Neuronal stem cell (in vitro differentiated cells): ENCODE data around the gene ELMOD3.
"Not testable (repeated sequence)": the region's sequence is repeated elsewhere in the genome, so short reads cannot be mapped to it uniquely, and the experiment has no call there.

Source experiments
- DNase-seq: peaks from one replicate; pipeline ENCODE4 v3.0.0-alpha.2; 2013; ENCODE audit warnings: low spot score
- H2AFZ ChIP-seq: one replicate; pipeline ENCODE4 v1.6.1; 2013; ENCODE audit warnings: mild to moderate bottlenecking, low read length, inconsistent platforms
- H2AK5ac ChIP-seq: 2 replicates; pipeline ENCODE4 v1.6.1; 2013; ENCODE audit warnings: low read depth, mild to moderate bottlenecking, inconsistent platforms, low read length, moderate library complexity, mixed read lengths
- H2BK120ac ChIP-seq: 2 replicates; pipeline ENCODE4 v1.6.1; 2013; ENCODE audit warnings: low read depth, mild to moderate bottlenecking, inconsistent platforms, low read length, moderate library complexity, mixed read lengths
- H2BK12ac ChIP-seq: one replicate; pipeline ENCODE4 v1.6.1; 2013; ENCODE audit warnings: low read length, inconsistent platforms
- H2BK15ac ChIP-seq: 2 replicates; pipeline ENCODE4 v1.6.1; 2013; ENCODE audit warnings: mild to moderate bottlenecking, low read length, inconsistent platforms, mixed read lengths
- H2BK5ac ChIP-seq: one replicate; pipeline ENCODE4 v1.6.1; 2013; ENCODE audit warnings: inconsistent platforms, mild to moderate bottlenecking, low read length, moderate library complexity
- H3K14ac ChIP-seq: one replicate; pipeline ENCODE4 v1.6.1; 2013; ENCODE audit warnings: low read length, inconsistent platforms
- H3K18ac ChIP-seq: 2 replicates; pipeline ENCODE4 v1.6.1; 2013; ENCODE audit warnings: low read length, inconsistent platforms
- H3K23ac ChIP-seq: 2 replicates; pipeline ENCODE4 v1.6.1; 2013; ENCODE audit warnings: low read depth, mild to moderate bottlenecking, mixed read lengths, low read length, inconsistent platforms; ENCODE audit not compliant: poor library complexity
- H3K27ac ChIP-seq: replicated peaks from 3 replicates; pipeline ENCODE4 v1.5.1; 2013; ENCODE audit warnings: low read length, inconsistent platforms
- H3K27me3 ChIP-seq, 3 experiments: 2 replicates each; pipeline ENCODE4 v1.6.1; 2013; ENCODE audit warnings: low read length in 3 of 3, mild to moderate bottlenecking in 2 of 3, inconsistent platforms in 1 of 3, low read depth in 1 of 3, mixed read lengths in 1 of 3, moderate library complexity in 1 of 3; ENCODE audit not compliant: control insufficient read depth in 3 of 3, insufficient read depth in 3 of 3
- H3K36me3 ChIP-seq, 2 donors: replicated peaks in 1 of 2; 2 replicates each; pipeline ENCODE4 v1.6.1; 2013; ENCODE audit warnings: low read length in 2 of 2; ENCODE audit not compliant: control insufficient read depth in 2 of 2, insufficient read depth in 2 of 2
- H3K4ac ChIP-seq: 2 replicates; pipeline ENCODE4 v1.6.1; 2013; ENCODE audit warnings: inconsistent platforms, mild to moderate bottlenecking, low read length, moderate library complexity
- H3K4me1 ChIP-seq, 2 donors: 1 replicate in 1 of 2; 2 replicates in 1 of 2; pipeline ENCODE4 v1.6.1; 2013; ENCODE audit warnings: low read length in 2 of 2, low read depth in 1 of 2; ENCODE audit not compliant: control insufficient read depth in 2 of 2, insufficient read depth in 1 of 2
- H3K4me2 ChIP-seq: one replicate; pipeline ENCODE4 v1.6.1; 2013; ENCODE audit warnings: mild to moderate bottlenecking, low read length, inconsistent platforms; ENCODE audit not compliant: insufficient read depth, poor library complexity, severe bottlenecking
- H3K4me3 ChIP-seq, 2 donors: 2 replicates each; pipeline ENCODE4 v1.5.1; 2013; ENCODE audit warnings: low read length in 2 of 2, mild to moderate bottlenecking in 2 of 2, inconsistent platforms in 1 of 2, moderate library complexity in 1 of 2
- H3K79me1 ChIP-seq: one replicate; pipeline ENCODE4 v1.6.1; 2013; ENCODE audit warnings: low read depth, mild to moderate bottlenecking, inconsistent platforms, low read length, moderate library complexity
- H3K9ac ChIP-seq: one replicate; pipeline ENCODE4 v1.6.1; 2013; ENCODE audit warnings: mild to moderate bottlenecking, low read depth, low read length, inconsistent platforms; ENCODE audit not compliant: poor library complexity
- H3K9me3 ChIP-seq, 2 donors: replicated peaks in 1 of 2; 2 replicates each; pipeline versions ENCODE3 to v1.6.1; 2013; ENCODE audit warnings: low read length in 2 of 2, mild to moderate bottlenecking in 2 of 2, inconsistent platforms in 1 of 2, low read depth in 1 of 2, mixed read lengths in 1 of 2, moderate library complexity in 1 of 2; ENCODE audit not compliant: control insufficient read depth in 2 of 2, insufficient read depth in 1 of 2
- H4K8ac ChIP-seq: one replicate; pipeline ENCODE4 v1.6.1; 2013; ENCODE audit warnings: low read depth, mild to moderate bottlenecking, inconsistent platforms, low read length, moderate library complexity
- H4K91ac ChIP-seq: one replicate; pipeline ENCODE4 v1.6.1; 2013; ENCODE audit warnings: low read length, low read depth, mild to moderate bottlenecking, inconsistent platforms; ENCODE audit not compliant: poor library complexity
- WGBS, 2 donors: extraction: QIAGEN DNeasy Blood & Tissue Kit; methylation state at CpG; one replicate each; pipeline ENCODE4 v1.1.7; 2013; ENCODE audit warnings: missing lambda C conversion rate in 2 of 2, mixed read lengths in 1 of 2; ENCODE audit not compliant: insufficient read length in 2 of 2, insufficient replicate concordance in 1 of 2; ENCODE audit errors: extremely low coverage in 2 of 2; 5-methylcytosine and 5-hydroxymethylcytosine counted together

ELMOD3 gene

DNA sequence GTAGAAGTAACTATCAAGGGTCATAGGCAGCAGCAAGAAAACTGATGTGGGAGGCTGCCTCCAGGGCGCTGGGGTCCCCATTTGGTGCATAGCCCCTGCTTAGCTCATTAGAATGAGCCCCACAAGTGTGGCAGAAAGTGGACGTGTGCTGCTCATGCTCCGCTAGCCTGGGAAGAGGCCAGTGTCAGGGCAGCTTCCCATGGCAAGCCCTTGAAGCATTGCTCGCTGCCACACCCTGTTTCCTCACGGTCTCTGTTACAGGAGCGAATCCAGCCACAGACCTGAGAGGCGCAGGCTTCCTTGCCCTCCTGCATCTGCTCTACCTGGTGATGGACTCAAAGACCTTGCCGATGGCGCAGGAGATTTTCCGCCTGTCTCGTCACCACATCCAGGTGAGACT is 22.5 kb downstream of the ELMOD3 start:
- Histone ChIP-seq H4K91ac (no peak overlapping the region), H4K8ac (no peak overlapping the region), H3K18ac (no peak overlapping the region), H3K36me3 (peaks cover 2 to 35% of the 10 kb centered on the region in 2 donors), H3K4me2 (no peak overlapping the region), H3K23ac (no peak overlapping the region), H3K4me1 (no peaks in the 10 kb centered on the region), H2AK5ac (no peak overlapping the region), H3K14ac (no peak overlapping the region), H2BK12ac (no peak overlapping the region), H3K9ac (no peak overlapping the region), H3K27me3 (no peaks in the 10 kb centered on the region), H3K9me3 (peaks cover 0 to 19% of the 10 kb centered on the region in 2 donors), H3K4ac (no peak overlapping the region), H2BK5ac (no peak overlapping the region), H2AFZ (no peak overlapping the region), H3K4me3 (no peak overlapping the region), H2BK15ac (no peak overlapping the region), H3K79me1 (no peaks in the 10 kb centered on the region), H3K27ac (no peak overlapping the region), H2BK120ac (no peak overlapping the region)
- no CpG with 5 or more reads among the region's 11 CpGs for WGBS, 2 donors
- no peak for DNase-seq

GRCh38 chr2:85378257-85378656 is 23.7 kb downstream of the ELMOD3 start:
- no peak overlapping the region for H3K9ac ChIP-seq
- no peak overlapping the region for H2BK12ac ChIP-seq
- H4K8ac ChIP-seq = no peak overlapping the region
- no peak overlapping the region for H2BK15ac ChIP-seq
- no peaks in the 10 kb centered on the region for H3K4me1 ChIP-seq
- DNase-seq = no peak
- no peak overlapping the region for H3K4me3 ChIP-seq
- peaks cover 2 to 35% of the 10 kb centered on the region in 2 donors for H3K36me3 ChIP-seq
- no peak overlapping the region for H2AFZ ChIP-seq
- no peak overlapping the region for H3K4ac ChIP-seq
- no peak overlapping the region for H3K18ac ChIP-seq
- no peak overlapping the region for H3K4me2 ChIP-seq
- H3K27me3 ChIP-seq = no peaks in the 10 kb centered on the region
- no peak overlapping the region for H2BK120ac ChIP-seq
- no peak overlapping the region for H2AK5ac ChIP-seq
- H4K91ac ChIP-seq = no peak overlapping the region
- no peak overlapping the region for H3K14ac ChIP-seq
- H3K9me3 ChIP-seq = peaks cover 0 to 19% of the 10 kb centered on the region in 2 donors
- no peak overlapping the region for H3K23ac ChIP-seq
- WGBS, 2 donors = no CpG with 5 or more reads among the region's 5 CpGs
- H2BK5ac ChIP-seq = no peak overlapping the region
- H3K79me1 ChIP-seq = no peaks in the 10 kb centered on the region
- H3K27ac ChIP-seq = no peak overlapping the region

- no peak overlapping the region for H3K4me3 ChIP-seq
- H3K18ac ChIP-seq = no peak overlapping the region
- H2BK5ac ChIP-seq = no peak overlapping the region
- H3K23ac ChIP-seq = no peak overlapping the region
- H3K27me3 ChIP-seq = no peaks in the 10 kb centered on the region
- H3K79me1 ChIP-seq = no peaks in the 10 kb centered on the region
- no CpG with 5 or more reads among the region's 1 CpG for WGBS, 2 donors
- peaks cover 2 to 3% of the 10 kb centered on the region in 2 donors for H3K4me1 ChIP-seq
- H2BK12ac ChIP-seq = no peak overlapping the region
- H3K4me2 ChIP-seq = no peak overlapping the region
- no peak overlapping the region for H3K9ac ChIP-seq
- H3K9me3 ChIP-seq = peaks cover 0 to 19% of the 10 kb centered on the region in 2 donors
- H3K36me3 ChIP-seq = peaks cover 4 to 39% of the 10 kb centered on the region in 2 donors
- H4K91ac ChIP-seq = no peak overlapping the region
- no peak overlapping the region for H3K27ac ChIP-seq
- no peak overlapping the region for H4K8ac ChIP-seq
- no peak overlapping the region for H2BK15ac ChIP-seq
- no peak overlapping the region for H2AFZ ChIP-seq
- no peak overlapping the region for H2AK5ac ChIP-seq
- no peak for DNase-seq
- no peak overlapping the region for H3K14ac ChIP-seq
- no peak overlapping the region for H2BK120ac ChIP-seq
- H3K4ac ChIP-seq = no peak overlapping the region
Observed at GRCh38 chr2:85380048-85380447, 25.5 kb downstream of the ELMOD3 start.

GRCh38 chr2:85383151-85383550 is 28.6 kb downstream of the ELMOD3 start:
- H3K23ac ChIP-seq, H4K91ac ChIP-seq, H3K4me2 ChIP-seq, H3K14ac ChIP-seq, H4K8ac ChIP-seq, H3K4me1 ChIP-seq, H2BK120ac ChIP-seq, H2AFZ ChIP-seq, H3K27me3 ChIP-seq, H3K79me1 ChIP-seq, H3K9ac ChIP-seq, H3K18ac ChIP-seq, H2BK5ac ChIP-seq, H2BK12ac ChIP-seq, H3K4ac ChIP-seq, DNase-seq, H2BK15ac ChIP-seq, H3K27ac ChIP-seq, H3K4me3 ChIP-seq, H2AK5ac ChIP-seq: not testable (repeated sequence)
- peaks cover 1 to 41% of the 10 kb centered on the region in 2 donors for H3K36me3 ChIP-seq
- peaks cover 0 to 19% of the 10 kb centered on the region in 2 donors for H3K9me3 ChIP-seq
- WGBS, 2 donors = no CpG with 5 or more reads among the region's 5 CpGs
